ENCODE data around the gene MAGEE2. TPM values are rescaled to one million over a fixed set of nuclear protein-coding genes. Genes with fewer than 3 reads are reported as not detected.
"Not testable (repeated sequence)": the region's sequence is repeated elsewhere in the genome, so short reads cannot be mapped to it uniquely, and the experiment has no call there.

Gene MAGEE2
- total and polyA plus RNA-seq, 2 of the 4 experiments (the other 2 are of a cell fraction): not detected

GRCh38 chrX:75768063-75768462 lies 17.0 kb downstream of the MAGEE2 start:
- H2AFZ ChIP-seq (replicated peaks; ENCODE audit: low read length, poor library complexity); POLR2A ChIA-PET (ENCODE audit: unreplicated experiment); H2BK20ac ChIP-seq (ENCODE audit: low read depth, low read length); H3K14ac ChIP-seq (replicated peaks; ENCODE audit: low read depth, low read length); BruUV-seq (replicated peaks); H2AK5ac ChIP-seq (ENCODE audit: low read depth, low read length); H3K18ac ChIP-seq (ENCODE audit: low read depth, low read length); H3K9me1 ChIP-seq (ENCODE audit: insufficient read depth, low read length); H4K5ac ChIP-seq (ENCODE audit: low read depth, low read length); H3K4ac ChIP-seq (ENCODE audit: low read depth, low read length); H3K4me3 ChIP-seq (ENCODE audit: insufficient read depth, low read depth, low read length); H3K9ac ChIP-seq (ENCODE audit: low read depth, low read length); H3K27me3 ChIP-seq (ENCODE audit: control insufficient read depth, insufficient read depth, low read length); dilution Hi-C loops (cut with HindIII; ENCODE audit: low sequenced_read_pairs, unreplicated experiment); in situ Hi-C loops (cut with MboI; ENCODE audit: low sequenced_read_pairs); H4K8ac ChIP-seq (ENCODE audit: low read depth in 2 of 2, low read length in 2 of 2); H3K79me1 ChIP-seq (ENCODE audit: low read depth in 1 of 2, low read length in 2 of 2); H3K56ac ChIP-seq (ENCODE audit: extremely low read depth, insufficient read depth, low read length); intact Hi-C loops (cut with micrococcal nuclease); CTCF ChIA-PET; DNase-seq; H3K23ac ChIP-seq (ENCODE audit: low read depth, low read length); H2AK9ac ChIP-seq (replicated peaks; ENCODE audit: low read depth, low read length, poor library complexity); H3K4me2 ChIP-seq (ENCODE audit: low read depth, low read length); H3K9me3 ChIP-seq (ENCODE audit: control insufficient read depth, insufficient read depth, low read length); H4K91ac ChIP-seq (ENCODE audit: insufficient read depth, low read depth, low read length); H3K36me3 ChIP-seq (ENCODE audit: control insufficient read depth, insufficient read depth, low read length); H3K4me1 ChIP-seq (ENCODE audit: control insufficient read depth, insufficient read depth, low read length); H4K20me1 ChIP-seq (ENCODE audit: insufficient read depth, low read length); H2BK120ac ChIP-seq (ENCODE audit: low read depth, low read length); H2BK5ac ChIP-seq (ENCODE audit: low read depth, low read length, poor library complexity, severe bottlenecking); H2BK15ac ChIP-seq (ENCODE audit: low read depth, low read length); H3K27ac ChIP-seq (ENCODE audit: insufficient read depth, low read length); ATAC-seq (ENCODE audit: low read depth): not testable (repeated sequence)
- no CpG with 5 or more reads among the region's 5 CpGs for WGBS, 2 experiments (ENCODE audit: extremely low coverage in 2 of 2, insufficient read length in 1 of 2)

All from IMR-90 (cell line).